HepG2 (cell line): Measurements from ENCODE around the gene CHID1. TPM values are rescaled to one million over a fixed set of nuclear protein-coding genes. Genes with fewer than 3 reads are reported as not detected.

Experiments
- FOXA1 ChIP-seq, 2 experiments: fragments of 450-650 bp in 1 of 2; sonication (generic) in 1 of 2; formaldehyde crosslinking in 1 of 2; IDR thresholded peaks; 2 replicates each; pipeline versions ENCODE4 v1.4.0 to v1.6.1; 2016 to 2020; ENCODE audit warnings: missing genetic modification reagents in 1 of 2
- GLI4 ChIP-seq: sonication (generic); formaldehyde crosslinking; IDR thresholded peaks from 2 replicates; pipeline ENCODE4 v1.5.1; 2020; ENCODE audit warnings: missing genetic modification reagents, mild to moderate bottlenecking, moderate library complexity, borderline replicate concordance
- JARID2 ChIP-seq: sonication (generic); formaldehyde crosslinking; IDR thresholded peaks from 2 replicates; pipeline ENCODE4 v1.8.1; 2023; ENCODE audit warnings: missing genetic modification reagents, inconsistent platforms; ENCODE audit not compliant: insufficient replicate concordance
- JUND ChIP-seq: sonication (generic); formaldehyde crosslinking; IDR thresholded peaks from 2 replicates; pipeline ENCODE4 v1.8.0; 2022; ENCODE audit warnings: mild to moderate bottlenecking, missing genetic modification reagents
- MEF2D ChIP-seq: sonication (generic); formaldehyde crosslinking; IDR thresholded peaks from 2 replicates; pipeline ENCODE4 v1.5.1; 2020; ENCODE audit warnings: mild to moderate bottlenecking, missing genetic modification reagents
- MYC ChIP-seq: sonication (generic); formaldehyde crosslinking; IDR thresholded peaks from 2 replicates; pipeline ENCODE4 v1.9.0; 2021; ENCODE audit warnings: missing genetic modification reagents, borderline replicate concordance
- PHF8 ChIP-seq: sonication (generic); formaldehyde crosslinking; IDR thresholded peaks from 2 replicates; pipeline ENCODE4 v1.5.0; 2020; ENCODE audit warnings: missing genetic modification reagents
- ZBTB21 ChIP-seq: sonication (generic); formaldehyde crosslinking; IDR thresholded peaks from 2 replicates; pipeline ENCODE4 v1.4.0; 2020; ENCODE audit warnings: missing genetic modification reagents
- ZNF121 ChIP-seq: sonication (generic); formaldehyde crosslinking; IDR thresholded peaks from 2 replicates; pipeline ENCODE4 v1.5.0; 2020; ENCODE audit warnings: mild to moderate bottlenecking, missing genetic modification reagents
- ZNF292 ChIP-seq: sonication (generic); formaldehyde crosslinking; IDR thresholded peaks from 2 replicates; pipeline ENCODE4 v1.8.1; 2022; ENCODE audit warnings: mild to moderate bottlenecking, low read depth, missing genetic modification reagents, borderline replicate concordance
- ZNF776 ChIP-seq: sonication (generic); formaldehyde crosslinking; IDR thresholded peaks from 2 replicates; pipeline ENCODE4 v1.4.0; 2020; ENCODE audit warnings: mild to moderate bottlenecking, missing genetic modification reagents
- polyA plus RNA-seq, 8 experiments: library from polyadenylated mRNA; depleted of rRNA in 3 of 8; stranded (reverse) in 7 of 8; unstranded in 1 of 8; fragments of >200 nt; fragmentation: Illumina TruSeq in 4 of 8; extraction: Trizol in 4 of 8; gene quantifications; 2 replicates each; pipeline versions ENCODE4 v1.2.1 to v1.2.3, GENCODE V29; 2011 to 2016; ENCODE audit warnings: low read depth in 4 of 8, missing spikeins in 1 of 8, mixed read lengths in 1 of 8; ENCODE audit not compliant: insufficient read depth in 1 of 8
- total RNA-seq, 5 experiments: library from RNA; depleted of rRNA; stranded (reverse); fragments of >200 nt; fragmentation: Illumina TruSeq; extraction: Trizol; gene quantifications; 2 replicates each; pipeline ENCODE4 v1.2.3, GENCODE V29; 2016; ENCODE audit warnings: low read depth in 1 of 5
- TF ChIP-seq, protein P1 (sequence below): sonication (generic); formaldehyde crosslinking; IDR thresholded peaks from 2 replicates; pipeline ENCODE4 v1.4.0; 2020; ENCODE audit warnings: missing genetic modification reagents, borderline replicate concordance
- TF ChIP-seq, protein P2 (sequence below): sonication (generic); formaldehyde crosslinking; IDR thresholded peaks from 2 replicates; pipeline ENCODE4 v1.5.0; 2020; ENCODE audit warnings: missing genetic modification reagents
- TF ChIP-seq, protein P3 (sequence below): sonication (generic); formaldehyde crosslinking; conservative IDR thresholded peaks from 2 replicates; pipeline ENCODE4 v1.4.0; 2020; ENCODE audit warnings: missing genetic modification reagents
- TF ChIP-seq, protein P4 (sequence below): sonication (generic); formaldehyde crosslinking; IDR thresholded peaks from 2 replicates; pipeline ENCODE4 v1.4.0; 2020; ENCODE audit warnings: missing genetic modification reagents, low read depth, mild to moderate bottlenecking, borderline replicate concordance
- TF ChIP-seq, protein P5 (sequence below): sonication (generic); formaldehyde crosslinking; IDR thresholded peaks from 2 replicates; pipeline ENCODE4 v1.5.0; 2020; ENCODE audit warnings: mild to moderate bottlenecking, low read depth, missing genetic modification reagents, borderline replicate concordance
- TF ChIP-seq, protein P6 (sequence below): sonication (generic); formaldehyde crosslinking; IDR thresholded peaks from 2 replicates; pipeline ENCODE4 v1.9.0; 2021; ENCODE audit warnings: mild to moderate bottlenecking, missing genetic modification reagents

Gene CHID1
- total and polyA plus RNA-seq, 2 of the 13 experiments (the other 11 are each of a cell fraction or from before 2014, with no cell fraction given): 65.1 to 93.6 TPM

DNA sequence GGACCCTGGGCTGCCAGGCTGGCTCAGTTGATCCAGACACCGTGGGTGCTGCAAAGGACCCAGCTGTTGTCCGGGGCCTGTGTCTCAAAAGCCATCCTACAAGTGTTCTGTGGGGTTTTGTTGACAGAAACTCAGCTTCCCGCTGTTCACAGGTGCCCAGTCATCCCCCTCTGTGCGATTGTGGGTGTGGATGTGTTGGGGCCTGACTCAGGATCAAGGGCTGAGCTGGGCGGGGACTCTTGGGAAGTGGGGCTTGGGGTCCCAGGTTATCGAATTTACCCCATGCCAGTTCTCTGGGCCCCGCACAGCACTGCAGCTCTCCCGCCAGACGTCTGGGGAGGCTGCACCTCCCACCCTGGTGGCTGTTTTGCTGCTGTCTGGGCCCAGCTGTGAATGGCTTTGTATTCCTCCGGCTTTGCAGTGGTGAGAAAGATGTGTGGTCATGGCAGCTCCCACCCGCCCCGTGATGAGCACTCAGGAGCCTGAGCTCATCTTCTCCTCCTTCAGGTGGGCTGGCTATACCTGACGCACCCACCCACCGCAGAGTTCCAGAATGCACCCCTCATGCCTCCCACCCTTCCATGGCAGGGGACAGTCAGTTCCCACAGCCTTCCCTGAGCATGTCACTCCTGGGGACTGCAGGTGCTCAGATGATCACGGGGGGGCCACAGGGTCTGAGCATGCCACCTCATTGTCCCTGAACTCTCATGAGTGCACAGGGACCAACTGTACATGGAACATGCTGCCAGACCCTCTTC, 11.5 kb upstream of the CHID1 start (continued):
- TF ChIP-seq ZNF121 (CRISPR knock-in tag) (peak; percentile 54; the same call in 1 of the 2 replicates), ZNF776 (CRISPR knock-in tag) (peak; percentile 61; the same call in 1 of the 2 replicates), PHF8 (CRISPR knock-in tag) (no peak; the same call in 1 of the 2 replicates), JUND (CRISPR knock-in tag) (no peak), FOXA1 (IDR thresholded peaks at IDR 0.05) (no peak), FOXA1 (CRISPR knock-in tag; IDR thresholded peaks at IDR 0.05) (no peak), GLI4 (CRISPR knock-in tag) (no peak), MYC (CRISPR knock-in tag) (peak; percentile 33; the same call in 1 of the 2 replicates), JARID2 (CRISPR knock-in tag) (no peak), ZNF292 (CRISPR knock-in tag) (no peak), MEF2D (no peak), ZBTB21 (CRISPR knock-in tag) (no peak)
- TF ChIP-seq, protein P1, sequence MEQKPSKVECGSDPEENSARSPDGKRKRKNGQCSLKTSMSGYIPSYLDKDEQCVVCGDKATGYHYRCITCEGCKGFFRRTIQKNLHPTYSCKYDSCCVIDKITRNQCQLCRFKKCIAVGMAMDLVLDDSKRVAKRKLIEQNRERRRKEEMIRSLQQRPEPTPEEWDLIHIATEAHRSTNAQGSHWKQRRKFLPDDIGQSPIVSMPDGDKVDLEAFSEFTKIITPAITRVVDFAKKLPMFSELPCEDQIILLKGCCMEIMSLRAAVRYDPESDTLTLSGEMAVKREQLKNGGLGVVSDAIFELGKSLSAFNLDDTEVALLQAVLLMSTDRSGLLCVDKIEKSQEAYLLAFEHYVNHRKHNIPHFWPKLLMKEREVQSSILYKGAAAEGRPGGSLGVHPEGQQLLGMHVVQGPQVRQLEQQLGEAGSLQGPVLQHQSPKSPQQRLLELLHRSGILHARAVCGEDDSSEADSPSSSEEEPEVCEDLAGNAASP (CRISPR knock-in tag): 0 out of 2 replicates have a peak, but pooled peaks have one; percentile 32
- TF ChIP-seq, protein P2, sequence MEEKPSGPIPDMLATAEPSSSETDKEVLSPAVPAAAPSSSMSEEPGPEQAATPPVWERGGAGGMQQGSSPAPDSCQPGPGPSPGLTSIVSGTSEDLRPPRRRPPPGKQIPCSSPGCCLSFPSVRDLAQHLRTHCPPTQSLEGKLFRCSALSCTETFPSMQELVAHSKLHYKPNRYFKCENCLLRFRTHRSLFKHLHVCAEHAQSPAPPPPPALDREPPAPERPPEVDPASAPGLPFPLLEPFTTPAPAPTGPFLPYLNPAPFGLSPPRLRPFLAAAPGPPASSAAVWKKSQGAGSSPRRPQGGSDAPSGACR: no peak
- TF ChIP-seq, protein P3, sequence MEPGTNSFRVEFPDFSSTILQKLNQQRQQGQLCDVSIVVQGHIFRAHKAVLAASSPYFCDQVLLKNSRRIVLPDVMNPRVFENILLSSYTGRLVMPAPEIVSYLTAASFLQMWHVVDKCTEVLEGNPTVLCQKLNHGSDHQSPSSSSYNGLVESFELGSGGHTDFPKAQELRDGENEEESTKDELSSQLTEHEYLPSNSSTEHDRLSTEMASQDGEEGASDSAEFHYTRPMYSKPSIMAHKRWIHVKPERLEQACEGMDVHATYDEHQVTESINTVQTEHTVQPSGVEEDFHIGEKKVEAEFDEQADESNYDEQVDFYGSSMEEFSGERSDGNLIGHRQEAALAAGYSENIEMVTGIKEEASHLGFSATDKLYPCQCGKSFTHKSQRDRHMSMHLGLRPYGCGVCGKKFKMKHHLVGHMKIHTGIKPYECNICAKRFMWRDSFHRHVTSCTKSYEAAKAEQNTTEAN (CRISPR knock-in tag): 0 out of 2 replicates have a peak, but pooled peaks have one; percentile 39
- TF ChIP-seq, protein P4, sequence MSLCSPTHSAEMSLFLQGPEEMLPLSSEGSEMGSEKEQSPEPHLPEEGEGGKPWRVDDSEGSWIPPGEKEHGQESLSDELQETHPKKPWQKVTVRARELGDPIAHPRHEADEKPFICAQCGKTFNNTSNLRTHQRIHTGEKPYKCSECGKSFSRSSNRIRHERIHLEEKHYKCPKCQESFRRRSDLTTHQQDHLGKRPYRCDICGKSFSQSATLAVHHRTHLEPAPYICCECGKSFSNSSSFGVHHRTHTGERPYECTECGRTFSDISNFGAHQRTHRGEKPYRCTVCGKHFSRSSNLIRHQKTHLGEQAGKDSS (CRISPR knock-in tag): peak; percentile 73; the same call in 1 of the 2 replicates
- TF ChIP-seq, protein P5, sequence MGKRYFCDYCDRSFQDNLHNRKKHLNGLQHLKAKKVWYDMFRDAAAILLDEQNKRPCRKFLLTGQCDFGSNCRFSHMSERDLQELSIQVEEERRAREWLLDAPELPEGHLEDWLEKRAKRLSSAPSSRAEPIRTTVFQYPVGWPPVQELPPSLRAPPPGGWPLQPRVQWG (CRISPR knock-in tag): no peak
- TF ChIP-seq, protein P6, sequence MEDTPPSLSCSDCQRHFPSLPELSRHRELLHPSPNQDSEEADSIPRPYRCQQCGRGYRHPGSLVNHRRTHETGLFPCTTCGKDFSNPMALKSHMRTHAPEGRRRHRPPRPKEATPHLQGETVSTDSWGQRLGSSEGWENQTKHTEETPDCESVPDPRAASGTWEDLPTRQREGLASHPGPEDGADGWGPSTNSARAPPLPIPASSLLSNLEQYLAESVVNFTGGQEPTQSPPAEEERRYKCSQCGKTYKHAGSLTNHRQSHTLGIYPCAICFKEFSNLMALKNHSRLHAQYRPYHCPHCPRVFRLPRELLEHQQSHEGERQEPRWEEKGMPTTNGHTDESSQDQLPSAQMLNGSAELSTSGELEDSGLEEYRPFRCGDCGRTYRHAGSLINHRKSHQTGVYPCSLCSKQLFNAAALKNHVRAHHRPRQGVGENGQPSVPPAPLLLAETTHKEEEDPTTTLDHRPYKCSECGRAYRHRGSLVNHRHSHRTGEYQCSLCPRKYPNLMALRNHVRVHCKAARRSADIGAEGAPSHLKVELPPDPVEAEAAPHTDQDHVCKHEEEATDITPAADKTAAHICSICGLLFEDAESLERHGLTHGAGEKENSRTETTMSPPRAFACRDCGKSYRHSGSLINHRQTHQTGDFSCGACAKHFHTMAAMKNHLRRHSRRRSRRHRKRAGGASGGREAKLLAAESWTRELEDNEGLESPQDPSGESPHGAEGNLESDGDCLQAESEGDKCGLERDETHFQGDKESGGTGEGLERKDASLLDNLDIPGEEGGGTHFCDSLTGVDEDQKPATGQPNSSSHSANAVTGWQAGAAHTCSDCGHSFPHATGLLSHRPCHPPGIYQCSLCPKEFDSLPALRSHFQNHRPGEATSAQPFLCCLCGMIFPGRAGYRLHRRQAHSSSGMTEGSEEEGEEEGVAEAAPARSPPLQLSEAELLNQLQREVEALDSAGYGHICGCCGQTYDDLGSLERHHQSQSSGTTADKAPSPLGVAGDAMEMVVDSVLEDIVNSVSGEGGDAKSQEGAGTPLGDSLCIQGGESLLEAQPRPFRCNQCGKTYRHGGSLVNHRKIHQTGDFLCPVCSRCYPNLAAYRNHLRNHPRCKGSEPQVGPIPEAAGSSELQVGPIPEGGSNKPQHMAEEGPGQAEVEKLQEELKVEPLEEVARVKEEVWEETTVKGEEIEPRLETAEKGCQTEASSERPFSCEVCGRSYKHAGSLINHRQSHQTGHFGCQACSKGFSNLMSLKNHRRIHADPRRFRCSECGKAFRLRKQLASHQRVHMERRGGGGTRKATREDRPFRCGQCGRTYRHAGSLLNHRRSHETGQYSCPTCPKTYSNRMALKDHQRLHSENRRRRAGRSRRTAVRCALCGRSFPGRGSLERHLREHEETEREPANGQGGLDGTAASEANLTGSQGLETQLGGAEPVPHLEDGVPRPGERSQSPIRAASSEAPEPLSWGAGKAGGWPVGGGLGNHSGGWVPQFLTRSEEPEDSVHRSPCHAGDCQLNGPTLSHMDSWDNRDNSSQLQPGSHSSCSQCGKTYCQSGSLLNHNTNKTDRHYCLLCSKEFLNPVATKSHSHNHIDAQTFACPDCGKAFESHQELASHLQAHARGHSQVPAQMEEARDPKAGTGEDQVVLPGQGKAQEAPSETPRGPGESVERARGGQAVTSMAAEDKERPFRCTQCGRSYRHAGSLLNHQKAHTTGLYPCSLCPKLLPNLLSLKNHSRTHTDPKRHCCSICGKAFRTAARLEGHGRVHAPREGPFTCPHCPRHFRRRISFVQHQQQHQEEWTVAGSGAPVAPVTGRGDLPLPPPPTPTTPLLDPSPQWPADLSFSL (CRISPR knock-in tag): no peak
